Brain microvascular endothelial cell (primary cell): ENCODE data around the gene TRPC4AP.
A peak's percentile ranks its signal among the peaks of the same experiment; 100 is the strongest.

Experiments used
- DNase-seq: peaks from one replicate; pipeline ENCODE4 v3.0.0-alpha.2; 2020
- H3K27ac ChIP-seq: fragments of 250-450 bp; sonication (Bioruptor Pico); 2 replicates; pipeline ENCODE4 v1.5.1; 2020; ENCODE audit warnings: mild to moderate bottlenecking, moderate library complexity
- H3K27me3 ChIP-seq: fragments of 250-450 bp; sonication (Bioruptor Pico); replicated peaks from 2 replicates; pipeline ENCODE4 v1.5.1; 2020; ENCODE audit warnings: mild to moderate bottlenecking
- H3K36me3 ChIP-seq: fragments of 250-450 bp; sonication (Bioruptor Pico); replicated peaks from 2 replicates; pipeline ENCODE4 v1.5.1; 2020; ENCODE audit warnings: mild to moderate bottlenecking
- H3K4me3 ChIP-seq: 2 replicates; pipeline ENCODE4 v1.5.1; 2011; ENCODE audit warnings: low read depth, mild to moderate bottlenecking, control low read depth, low read length, moderate library complexity
- CTCF ChIP-seq: IDR thresholded peaks from 2 replicates; pipeline ENCODE4 v1.5.1; 2011; ENCODE audit warnings: low read depth, mild to moderate bottlenecking, moderate library complexity, low read length, control low read depth, inconsistent platforms; ENCODE audit errors: missing control alignments
- in situ Hi-C: cut with HindIII; loops from 2 replicates; pipeline ENCODE4 v1.10.0; 2017; ENCODE audit warnings: low sequenced_read_pairs, low pct_ligation_motif_present

TRPC4AP gene

GRCh38 chr20:35093267-35093884 lies 769 bp upstream of the TRPC4AP start:
- DNase-seq, result peak; percentile 36
- Histone ChIP-seq H3K36me3 (peaks cover under 1% of the 10 kb centered on the region), H3K4me3 (peak overlapping the region; percentile 98), H3K27ac (peak overlapping the region; percentile 95), H3K27me3 (no peaks in the 10 kb centered on the region)
- no peak for TF ChIP-seq CTCF
- in situ Hi-C loops, result no loop called here

- DNase-seq, result no peak
Measured at GRCh38 chr20:35091816-35092523, 637 bp downstream of the TRPC4AP start.

GRCh38 chr20:35088231-35089145 lies 4.1 kb downstream of the TRPC4AP start:
- Histone ChIP-seq H3K4me3 (no peak overlapping the region), H3K27ac (no peak overlapping the region), H3K27me3 (no peaks in the 10 kb centered on the region), H3K36me3 (peaks cover 2% of the 10 kb centered on the region)
- no peak for TF ChIP-seq CTCF
- no peak for DNase-seq
- in situ Hi-C loops, result no loop called here

More at GRCh38 chr20:35091816-35092523, 637 bp downstream of the TRPC4AP start:
- TF ChIP-seq CTCF, result no peak
- Histone ChIP-seq H3K27ac (peak overlapping the region; percentile 95), H3K36me3 (peaks cover 2% of the 10 kb centered on the region), H3K27me3 (no peaks in the 10 kb centered on the region), H3K4me3 (peak overlapping the region; percentile 98)
- in situ Hi-C loops, result no loop called here

- no peaks in the 10 kb centered on the region for H3K27me3 ChIP-seq
- H3K36me3 ChIP-seq, result peaks cover 2% of the 10 kb centered on the region
- no peak overlapping the region for H3K27ac ChIP-seq
- no peak for TF ChIP-seq CTCF
- no peak overlapping the region for H3K4me3 ChIP-seq
- DNase-seq, result no peak
- in situ Hi-C loops, result no loop called here
Measured at GRCh38 chr20:35087791-35088190, 4.8 kb downstream of the TRPC4AP start.

- no peak for TF ChIP-seq CTCF
- H3K36me3 ChIP-seq, result peaks cover 2% of the 10 kb centered on the region
- no peak overlapping the region for H3K4me3 ChIP-seq
- in situ Hi-C loops, result no loop called here
- no peak overlapping the region for H3K27ac ChIP-seq
- H3K27me3 ChIP-seq, result no peaks in the 10 kb centered on the region
- DNase-seq, result no peak
Measured at GRCh38 chr20:35087355-35087754, 5.3 kb downstream of the TRPC4AP start.
